ENCODE results near the gene ZBTB7C. TPM values are rescaled to one million over a fixed set of nuclear protein-coding genes. Genes with fewer than 3 reads are reported as not detected.
"Not testable (repeated sequence)": the region's sequence is repeated elsewhere in the genome, so short reads cannot be mapped to it uniquely, and the experiment has no call there.

ZBTB7C gene
- polyA plus RNA-seq, 1 donor (not counting 4 experiments of a cell fraction or from before 2014, with no cell fraction given) = 0.58 TPM

DNA sequence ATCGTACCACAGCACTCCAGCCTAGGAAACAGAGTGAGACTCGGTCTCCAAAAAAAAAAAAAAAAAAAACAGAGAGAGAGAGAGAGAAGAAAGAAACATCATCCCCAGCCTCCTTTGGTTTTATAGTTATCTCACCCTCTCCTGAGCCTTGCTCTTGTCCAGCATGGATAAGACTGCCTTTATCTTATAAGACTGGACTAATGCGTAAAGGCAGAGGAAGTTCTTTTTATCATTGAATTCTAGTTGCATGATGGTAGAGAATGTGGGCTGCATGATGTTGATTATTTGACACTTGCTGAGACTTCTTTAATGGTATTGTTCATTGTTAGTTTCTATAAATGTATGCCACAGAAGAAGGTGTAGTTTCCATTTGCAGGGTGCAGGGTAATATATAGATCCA, 124.4 kb downstream of the ZBTB7C start:
- Histone ChIP-seq H2AFZ (ENCODE audit: control insufficient read depth, low read length) (no peak overlapping the region), H3K4me2 (ENCODE audit: control insufficient read depth, extremely low read depth, insufficient read depth, low read depth, low read length) (no peak overlapping the region), H3K9me3 (ENCODE audit: control insufficient read depth, low read depth, low read length) (no peaks in the 10 kb centered on the region), H3K9ac (ENCODE audit: control insufficient read depth, extremely low read depth, insufficient read depth, low read length) (no peak overlapping the region), H3K27ac (ENCODE audit: control insufficient read depth, insufficient read depth, low read length) (no peak overlapping the region), H4K20me1 (ENCODE audit: control insufficient read depth, extremely low read depth, insufficient read depth, low read length) (no peaks in the 10 kb centered on the region), H3K36me3 (ENCODE audit: control insufficient read depth in 2 of 2, extremely low read depth in 1 of 2, insufficient read depth in 2 of 2, low read length in 2 of 2) (no peaks in the 10 kb centered on the region), H3K4me1 (ENCODE audit: control insufficient read depth, extremely low read depth, insufficient read depth, low read length) (no peaks in the 10 kb centered on the region), H3K4me3 (ENCODE audit: control insufficient read depth in 2 of 3, extremely low read depth in 1 of 3, insufficient read depth in 2 of 3, low read depth in 1 of 3, low read length in 3 of 3) (no peak overlapping the region), H3K79me2 (ENCODE audit: control insufficient read depth, insufficient read depth, low read length) (no peaks in the 10 kb centered on the region), H3K27me3 (ENCODE audit: control insufficient read depth, extremely low read depth, insufficient read depth, low read length) (no peaks in the 10 kb centered on the region), H3K9me1 (ENCODE audit: control insufficient read depth, extremely low read depth, insufficient read depth, low read length) (no peaks in the 10 kb centered on the region)
- no peak for FAIRE-seq
- TF ChIP-seq, protein P1, sequence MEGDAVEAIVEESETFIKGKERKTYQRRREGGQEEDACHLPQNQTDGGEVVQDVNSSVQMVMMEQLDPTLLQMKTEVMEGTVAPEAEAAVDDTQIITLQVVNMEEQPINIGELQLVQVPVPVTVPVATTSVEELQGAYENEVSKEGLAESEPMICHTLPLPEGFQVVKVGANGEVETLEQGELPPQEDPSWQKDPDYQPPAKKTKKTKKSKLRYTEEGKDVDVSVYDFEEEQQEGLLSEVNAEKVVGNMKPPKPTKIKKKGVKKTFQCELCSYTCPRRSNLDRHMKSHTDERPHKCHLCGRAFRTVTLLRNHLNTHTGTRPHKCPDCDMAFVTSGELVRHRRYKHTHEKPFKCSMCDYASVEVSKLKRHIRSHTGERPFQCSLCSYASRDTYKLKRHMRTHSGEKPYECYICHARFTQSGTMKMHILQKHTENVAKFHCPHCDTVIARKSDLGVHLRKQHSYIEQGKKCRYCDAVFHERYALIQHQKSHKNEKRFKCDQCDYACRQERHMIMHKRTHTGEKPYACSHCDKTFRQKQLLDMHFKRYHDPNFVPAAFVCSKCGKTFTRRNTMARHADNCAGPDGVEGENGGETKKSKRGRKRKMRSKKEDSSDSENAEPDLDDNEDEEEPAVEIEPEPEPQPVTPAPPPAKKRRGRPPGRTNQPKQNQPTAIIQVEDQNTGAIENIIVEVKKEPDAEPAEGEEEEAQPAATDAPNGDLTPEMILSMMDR (optimal IDR thresholded peaks at IDR 0.05 in 1 of 3, IDR thresholded peaks at IDR 0.05 in 1 of 3, conservative IDR thresholded peaks at IDR 0.05 in 1 of 3; ENCODE audit: extremely low read depth in 1 of 3, insufficient read depth in 2 of 3, low read length in 3 of 3) = no peak
- no peak for TF ChIP-seq EZH2 (IDR thresholded peaks at IDR 0.05; ENCODE audit: low read length)
- no peak for DNase-seq (ENCODE audit: low read depth, low spot score)
- dilution Hi-C loops (cut with MboI; ENCODE audit: extremely low pct_ligation_motif_present, low sequenced_read_pairs) = no loop called here

DNA sequence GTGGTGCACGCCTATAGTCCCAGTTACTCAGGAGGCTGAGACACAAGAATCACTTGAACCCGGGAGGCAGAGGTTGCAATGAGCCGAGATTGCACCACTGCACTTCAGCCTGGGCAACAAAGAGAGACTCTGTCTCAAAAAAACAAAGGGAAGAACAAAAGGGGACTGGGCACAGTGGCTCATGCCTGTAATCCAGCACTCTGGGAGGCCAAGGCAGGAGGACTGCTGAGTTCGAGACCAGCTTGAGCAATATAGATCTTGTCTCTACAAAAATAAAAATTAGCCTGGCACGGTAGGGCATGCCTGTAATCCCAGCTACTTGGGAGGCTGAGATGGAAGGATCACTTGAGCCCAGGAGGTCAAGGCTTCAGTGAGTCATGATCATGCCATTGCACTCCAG, 125.2 kb downstream of the ZBTB7C start:
- H3K9me1 ChIP-seq (ENCODE audit: control insufficient read depth, extremely low read depth, insufficient read depth, low read length); FAIRE-seq; DNase-seq (ENCODE audit: low read depth, low spot score); H3K4me3 ChIP-seq (ENCODE audit: control insufficient read depth in 2 of 3, extremely low read depth in 1 of 3, insufficient read depth in 2 of 3, low read depth in 1 of 3, low read length in 3 of 3); H3K36me3 ChIP-seq (ENCODE audit: control insufficient read depth in 2 of 2, extremely low read depth in 1 of 2, insufficient read depth in 2 of 2, low read length in 2 of 2); H3K4me2 ChIP-seq (ENCODE audit: control insufficient read depth, extremely low read depth, insufficient read depth, low read depth, low read length); H3K79me2 ChIP-seq (ENCODE audit: control insufficient read depth, insufficient read depth, low read length); H3K4me1 ChIP-seq (ENCODE audit: control insufficient read depth, extremely low read depth, insufficient read depth, low read length); H3K9ac ChIP-seq (ENCODE audit: control insufficient read depth, extremely low read depth, insufficient read depth, low read length); dilution Hi-C loops (cut with MboI; ENCODE audit: extremely low pct_ligation_motif_present, low sequenced_read_pairs); H3K27ac ChIP-seq (ENCODE audit: control insufficient read depth, insufficient read depth, low read length); H2AFZ ChIP-seq (ENCODE audit: control insufficient read depth, low read length); H3K27me3 ChIP-seq (ENCODE audit: control insufficient read depth, extremely low read depth, insufficient read depth, low read length); H4K20me1 ChIP-seq (ENCODE audit: control insufficient read depth, extremely low read depth, insufficient read depth, low read length); H3K9me3 ChIP-seq (ENCODE audit: control insufficient read depth, low read depth, low read length): not testable (repeated sequence)

DNA sequence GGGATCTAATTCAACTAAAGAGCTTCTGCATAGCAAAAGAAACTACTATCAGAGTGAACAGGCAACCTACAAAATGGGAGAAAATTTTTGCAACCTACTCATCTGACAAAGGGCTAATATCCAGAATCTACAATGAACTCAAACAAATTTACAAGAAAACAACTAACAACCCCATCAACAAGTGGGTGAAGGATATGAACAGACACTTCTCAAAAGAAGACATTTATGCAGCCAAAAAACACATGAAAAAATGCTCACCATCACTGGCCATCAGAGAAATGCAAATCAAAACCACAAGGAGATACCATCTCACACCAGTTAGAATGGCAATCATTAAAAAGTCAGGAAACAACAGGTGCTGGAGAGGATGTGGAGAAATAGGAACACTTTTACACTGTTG, 127.7 kb downstream of the ZBTB7C start:
- FAIRE-seq; H3K4me2 ChIP-seq (ENCODE audit: control insufficient read depth, extremely low read depth, insufficient read depth, low read depth, low read length); H3K79me2 ChIP-seq (ENCODE audit: control insufficient read depth, insufficient read depth, low read length); H3K4me3 ChIP-seq (ENCODE audit: control insufficient read depth in 2 of 3, extremely low read depth in 1 of 3, insufficient read depth in 2 of 3, low read depth in 1 of 3, low read length in 3 of 3); H3K9me3 ChIP-seq (ENCODE audit: control insufficient read depth, low read depth, low read length); H3K27me3 ChIP-seq (ENCODE audit: control insufficient read depth, extremely low read depth, insufficient read depth, low read length); DNase-seq (ENCODE audit: low read depth, low spot score); H3K9me1 ChIP-seq (ENCODE audit: control insufficient read depth, extremely low read depth, insufficient read depth, low read length); H4K20me1 ChIP-seq (ENCODE audit: control insufficient read depth, extremely low read depth, insufficient read depth, low read length); H3K4me1 ChIP-seq (ENCODE audit: control insufficient read depth, extremely low read depth, insufficient read depth, low read length); dilution Hi-C loops (cut with MboI; ENCODE audit: extremely low pct_ligation_motif_present, low sequenced_read_pairs); H3K27ac ChIP-seq (ENCODE audit: control insufficient read depth, insufficient read depth, low read length); H2AFZ ChIP-seq (ENCODE audit: control insufficient read depth, low read length); H3K9ac ChIP-seq (ENCODE audit: control insufficient read depth, extremely low read depth, insufficient read depth, low read length); H3K36me3 ChIP-seq (ENCODE audit: control insufficient read depth in 2 of 2, extremely low read depth in 1 of 2, insufficient read depth in 2 of 2, low read length in 2 of 2): not testable (repeated sequence)
